Left ventricle myocardium inferior (tissue), 1 donor: ENCODE measurements around the gene ARHGAP35. TPM values are rescaled to one million over a fixed set of nuclear protein-coding genes. Genes with fewer than 3 reads are reported as not detected.
A peak's percentile ranks its signal among the peaks of the same experiment; 100 is the strongest.
"Not testable (repeated sequence)": the region's sequence is repeated elsewhere in the genome, so short reads cannot be mapped to it uniquely, and the experiment has no call there.

Experiments used
- DNase-seq: peaks from one replicate; pipeline ENCODE4 v3.0.0-alpha.2; 2020
- H3K27ac ChIP-seq: fragments of 200-600 bp; replicated peaks from 2 replicates; pipeline ENCODE4 v1.8.0; 2021
- H3K27me3 ChIP-seq: fragments of 200-600 bp; 2 replicates; pipeline ENCODE4 v1.8.0; 2021; ENCODE audit warnings: low read depth
- H3K36me3 ChIP-seq: fragments of 200-600 bp; 2 replicates; pipeline ENCODE4 v1.8.0; 2021
- H3K4me1 ChIP-seq: fragments of 200-600 bp; 2 replicates; pipeline ENCODE4 v1.8.0; 2021
- H3K4me3 ChIP-seq: fragments of 200-600 bp; 2 replicates; pipeline ENCODE4 v1.8.0; 2021; ENCODE audit warnings: mild to moderate bottlenecking, moderate library complexity
- H3K9me3 ChIP-seq: fragments of 200-600 bp; replicated peaks from 2 replicates; pipeline ENCODE4 v1.8.0; 2021
- intact Hi-C: fragments of 100-400 bp; cut with micrococcal nuclease; formaldehyde crosslinking; loops from one replicate; pipeline ENCODE4 v1.11.0; 2022
- total RNA-seq: library from RNA; stranded (reverse); fragmentation: NEBNext Ultra II Directional; extraction: Animal tissue kit (Norgen Biotek cat#: 25700); gene quantifications from one replicate; pipeline ENCODE4 v1.2.1, GENCODE V29; 2021
- TF ChIP-seq, protein P1 (sequence below): fragments of 200-600 bp; IDR thresholded peaks from 2 replicates; pipeline ENCODE4 v1.8.0; 2021; ENCODE audit warnings: antibody characterized with exemption, mild to moderate bottlenecking, borderline replicate concordance
- donor health status: DM: no; HTN: yes; CAD: no; lungs with severe emphysema.

Gene ARHGAP35
- total RNA-seq, 1 donor from 2014 or later = 75.4 TPM

DNA sequence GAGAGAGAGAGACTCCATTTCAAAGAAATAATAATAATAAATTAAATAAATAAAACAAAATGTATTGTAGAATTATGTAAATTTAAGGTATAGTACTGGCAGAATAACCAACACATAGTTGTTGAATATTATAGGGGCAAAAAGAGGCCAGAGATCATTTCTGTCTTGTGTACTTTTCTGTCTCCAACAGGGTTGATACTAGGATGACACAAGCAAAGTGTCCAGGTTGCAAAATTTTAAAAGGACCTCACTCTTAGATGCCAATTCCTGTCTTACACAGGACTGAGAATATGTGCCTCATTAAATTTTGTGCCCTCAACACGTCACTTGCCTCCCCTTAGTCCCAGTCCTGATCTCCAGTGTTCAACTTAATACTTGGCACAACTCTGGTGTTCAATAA is 8.0 kb upstream of the ARHGAP35 start:
- no peaks in the 10 kb centered on the region for H3K9me3 ChIP-seq
- intact Hi-C loops = no loop called here
- H3K4me3 ChIP-seq = no peak overlapping the region
- peaks cover 37% of the 10 kb centered on the region for H3K4me1 ChIP-seq
- no peak overlapping the region for H3K27ac ChIP-seq
- DNase-seq = no peak
- no peaks in the 10 kb centered on the region for H3K36me3 ChIP-seq
- H3K27me3 ChIP-seq = no peaks in the 10 kb centered on the region
- TF ChIP-seq, protein P1, sequence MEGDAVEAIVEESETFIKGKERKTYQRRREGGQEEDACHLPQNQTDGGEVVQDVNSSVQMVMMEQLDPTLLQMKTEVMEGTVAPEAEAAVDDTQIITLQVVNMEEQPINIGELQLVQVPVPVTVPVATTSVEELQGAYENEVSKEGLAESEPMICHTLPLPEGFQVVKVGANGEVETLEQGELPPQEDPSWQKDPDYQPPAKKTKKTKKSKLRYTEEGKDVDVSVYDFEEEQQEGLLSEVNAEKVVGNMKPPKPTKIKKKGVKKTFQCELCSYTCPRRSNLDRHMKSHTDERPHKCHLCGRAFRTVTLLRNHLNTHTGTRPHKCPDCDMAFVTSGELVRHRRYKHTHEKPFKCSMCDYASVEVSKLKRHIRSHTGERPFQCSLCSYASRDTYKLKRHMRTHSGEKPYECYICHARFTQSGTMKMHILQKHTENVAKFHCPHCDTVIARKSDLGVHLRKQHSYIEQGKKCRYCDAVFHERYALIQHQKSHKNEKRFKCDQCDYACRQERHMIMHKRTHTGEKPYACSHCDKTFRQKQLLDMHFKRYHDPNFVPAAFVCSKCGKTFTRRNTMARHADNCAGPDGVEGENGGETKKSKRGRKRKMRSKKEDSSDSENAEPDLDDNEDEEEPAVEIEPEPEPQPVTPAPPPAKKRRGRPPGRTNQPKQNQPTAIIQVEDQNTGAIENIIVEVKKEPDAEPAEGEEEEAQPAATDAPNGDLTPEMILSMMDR = no peak

DNA sequence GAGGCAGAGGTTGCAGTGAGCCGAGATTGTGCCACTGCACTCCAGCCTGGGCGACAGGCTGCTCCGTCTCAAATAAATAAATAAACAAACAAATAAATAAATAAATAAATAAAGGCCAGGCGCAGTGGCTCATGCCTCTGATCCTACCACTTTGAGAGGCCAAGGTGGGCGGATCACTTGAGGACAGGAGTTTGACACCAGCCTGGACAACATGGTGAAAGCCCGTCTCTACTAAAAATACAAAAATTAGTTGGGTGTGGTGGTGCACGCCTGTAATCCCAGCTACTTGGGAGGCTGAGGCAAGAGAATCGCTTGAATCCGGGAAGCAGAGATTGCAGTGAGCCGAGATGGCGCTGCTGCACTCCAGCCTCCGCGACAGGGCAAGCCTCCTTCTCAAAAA is 6.1 kb upstream of the ARHGAP35 start:
- H3K4me3 ChIP-seq, H3K27me3 ChIP-seq, H3K27ac ChIP-seq, intact Hi-C loops, H3K9me3 ChIP-seq, H3K36me3 ChIP-seq, DNase-seq: not testable (repeated sequence)
- peaks cover 35% of the 10 kb centered on the region for H3K4me1 ChIP-seq

DNA sequence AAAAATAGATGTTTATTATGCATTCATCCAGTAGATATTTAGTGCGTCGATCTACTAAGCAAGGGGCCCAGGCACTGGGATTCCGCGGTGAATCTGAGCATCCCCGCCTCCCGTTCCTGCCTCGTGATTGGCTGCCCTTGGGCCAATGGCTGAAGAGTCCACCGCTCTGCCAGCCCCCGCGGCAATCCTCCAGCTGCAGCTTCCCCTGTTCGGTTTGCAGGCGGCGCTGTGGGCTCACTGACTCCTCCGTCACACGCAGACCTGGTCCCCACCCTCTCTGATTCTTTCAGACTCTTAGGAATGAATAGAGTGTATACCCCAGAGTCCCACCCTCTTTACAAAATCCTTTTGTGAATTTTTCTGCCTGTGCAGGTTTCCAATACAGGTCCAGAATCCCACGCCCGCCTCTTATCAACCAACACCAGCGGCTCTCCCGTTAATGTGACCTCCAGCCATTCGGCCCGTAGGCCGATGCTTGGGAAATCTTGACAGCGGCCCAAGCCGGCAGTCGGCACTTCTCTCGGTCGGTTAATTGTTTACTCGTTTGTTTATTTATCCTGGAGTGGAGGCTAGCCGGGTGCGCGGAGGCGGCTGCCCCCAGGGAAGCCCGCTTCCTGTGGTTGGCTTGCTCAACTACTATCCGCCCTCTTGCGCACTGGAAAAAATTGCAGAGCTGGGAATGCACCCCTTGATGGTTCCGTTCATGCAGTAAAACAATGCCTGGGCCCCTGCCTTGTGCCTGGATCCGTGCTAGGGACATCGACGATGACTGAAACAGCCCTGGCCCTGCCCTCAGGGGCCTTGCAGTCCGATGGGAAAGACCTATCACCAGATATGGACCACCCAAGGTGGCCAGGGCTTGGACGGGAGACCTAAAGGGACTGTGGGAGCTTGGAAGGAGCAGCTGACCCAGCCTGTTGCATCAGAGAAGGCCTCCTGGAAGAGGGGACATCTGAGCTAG is 4.5 kb upstream of the ARHGAP35 start:
- peak overlapping the region; percentile 92 for H3K27ac ChIP-seq
- H3K36me3 ChIP-seq = no peaks in the 10 kb centered on the region
- peak; percentile 97 for DNase-seq
- intact Hi-C loops = no loop called here
- no peaks in the 10 kb centered on the region for H3K27me3 ChIP-seq
- TF ChIP-seq, protein P1 = peak; percentile 80
- H3K4me3 ChIP-seq = peak overlapping the region; percentile 60
- H3K4me1 ChIP-seq = peaks cover 33% of the 10 kb centered on the region
- no peaks in the 10 kb centered on the region for H3K9me3 ChIP-seq

DNA sequence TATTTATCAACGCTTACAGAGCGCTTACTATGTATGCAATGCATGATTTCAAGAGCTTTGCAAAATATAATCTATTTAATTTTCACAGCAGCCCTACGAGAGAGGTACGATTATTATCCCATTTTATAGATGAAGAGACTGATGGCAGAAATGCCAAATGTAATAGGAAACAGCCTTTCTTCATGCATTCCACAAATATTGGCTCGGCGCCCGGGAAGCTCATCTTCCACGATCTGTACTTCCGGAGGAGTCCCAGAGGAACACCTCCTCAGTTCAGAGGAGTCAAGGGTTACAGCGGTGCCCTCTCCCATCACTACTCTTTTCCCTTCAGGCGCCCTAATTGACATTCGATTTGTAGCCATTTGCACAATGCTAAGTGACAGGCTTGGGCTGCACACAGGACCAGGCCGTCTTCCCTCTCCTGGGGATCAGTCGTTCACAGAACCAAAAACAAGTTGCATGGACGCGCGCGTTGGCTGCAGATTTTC is 1.1 kb upstream of the ARHGAP35 start:
- Histone ChIP-seq H3K27me3 (no peaks in the 10 kb centered on the region), H3K4me1 (peaks cover 66% of the 10 kb centered on the region), H3K36me3 (no peaks in the 10 kb centered on the region), H3K4me3 (peak overlapping the region; percentile 79), H3K9me3 (no peaks in the 10 kb centered on the region), H3K27ac (peak overlapping the region; percentile 98)
- TF ChIP-seq, protein P1 = no peak
- intact Hi-C loops = loop anchor here (5.0 to 10.0 kb wide), 2 partner anchors 65 to 123 kb away; no protein-coding TSS in a partner anchor
- DNase-seq = peak; percentile 75

DNA sequence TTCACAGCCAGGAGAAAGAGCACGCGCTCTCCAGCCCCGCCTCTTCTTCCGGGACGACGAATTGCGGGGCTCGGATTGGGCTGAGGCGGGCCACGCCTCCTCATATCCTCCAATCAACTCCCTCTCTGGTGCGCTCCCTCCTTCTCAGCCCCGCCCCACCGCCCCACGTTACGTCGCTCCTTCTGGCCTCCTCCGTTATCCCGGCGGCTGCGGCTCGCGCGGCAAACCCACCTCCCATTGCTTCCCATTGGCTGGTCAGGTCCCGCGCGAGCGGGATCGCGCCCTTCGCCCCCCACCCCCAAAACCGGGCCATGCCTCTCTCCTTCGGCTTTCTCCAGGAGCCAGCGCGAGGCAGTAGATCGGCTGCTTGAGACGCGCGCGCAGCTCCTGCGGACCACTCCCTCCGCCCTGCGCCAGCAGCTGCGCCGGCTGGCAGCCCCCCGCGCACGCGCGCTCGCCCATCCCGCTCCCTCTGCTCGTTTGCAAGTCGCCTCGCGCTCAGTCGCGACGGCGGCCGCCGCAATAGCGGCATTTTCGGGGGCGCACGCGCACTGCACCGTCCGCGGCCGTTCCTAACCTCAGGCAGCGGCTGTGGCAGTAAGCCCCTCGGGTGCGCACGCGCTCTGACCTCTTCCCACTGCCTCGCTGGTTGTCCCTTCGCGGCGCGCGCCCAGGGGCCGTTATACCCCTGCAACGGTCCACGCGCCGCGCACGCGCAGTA is 512 bp upstream of the ARHGAP35 start:
- Histone ChIP-seq H3K4me3 (peak overlapping the region; percentile 79), H3K4me1 (peaks cover 72% of the 10 kb centered on the region), H3K36me3 (no peaks in the 10 kb centered on the region), H3K9me3 (no peaks in the 10 kb centered on the region), H3K27ac (peak overlapping the region; percentile 98), H3K27me3 (no peaks in the 10 kb centered on the region)
- DNase-seq = peak; percentile 99
- TF ChIP-seq, protein P1 = peak; percentile 15
- intact Hi-C loops = loop anchor here (5.0 to 10.0 kb wide), 2 partner anchors 65 to 122 kb away; no protein-coding TSS in a partner anchor
